ENCODE measurements around the gene DGCR8. TPM values are rescaled to one million over a fixed set of nuclear protein-coding genes. Genes with fewer than 3 reads are reported as not detected.

Gene DGCR8
- total and polyA plus RNA-seq, 5 donors: 11.2 to 18.6 (median 16.4) TPM

- Histone ChIP-seq H3K27me3 (ENCODE audit: control insufficient read depth, insufficient read depth) (no peaks in the 10 kb centered on the region), H3K4me1 (ENCODE audit: control insufficient read depth, insufficient read depth, low read length) (no peaks in the 10 kb centered on the region), H3K27ac (ENCODE audit: low read length) (no peak overlapping the region), H3K4me3 (ENCODE audit: low read length) (no peak overlapping the region), H3K9me3 (ENCODE audit: control insufficient read depth, low read length) (no peaks in the 10 kb centered on the region)
- DNase-seq: peak; percentile 16 to 59 (median 58)
- intact Hi-C loops (cut with DNase I): no loop called here
- 87% methylated on average over 19 of the region's 19 CpGs for WGBS
- ATAC-seq: no peak
These were observed 33.7 kb downstream of the DGCR8 start for GRCh38 chr22:20113551-20114310.

GRCh38 chr22:20114506-20115475 is 34.8 kb downstream of the DGCR8 start:
- peak in 2 of 3 donors; percentile 55 to 56 for DNase-seq
- Histone ChIP-seq H3K9me3 (ENCODE audit: control insufficient read depth, low read length) (no peaks in the 10 kb centered on the region), H3K27me3 (ENCODE audit: control insufficient read depth, insufficient read depth) (no peaks in the 10 kb centered on the region), H3K4me1 (ENCODE audit: control insufficient read depth, insufficient read depth, low read length) (no peaks in the 10 kb centered on the region), H3K27ac (ENCODE audit: low read length) (no peak overlapping the region), H3K4me3 (ENCODE audit: low read length) (no peak overlapping the region)
- ATAC-seq: no peak
- intact Hi-C loops (cut with DNase I): no loop called here
- 87% methylated on average over 36 of the region's 36 CpGs for WGBS

GRCh38 chr22:20115691-20116375 is 35.8 kb downstream of the DGCR8 start, which contains the start of gene RANBP1:
Gene RANBP1, plus strand, starts transcription at chr22:20116104. Its CDS starts 81 bp downstream, at chr22:20116185.
- Histone ChIP-seq H3K4me3 (ENCODE audit: low read length) (peak within 1 kb of the TSS; percentile 71), H3K27me3 (ENCODE audit: control insufficient read depth, insufficient read depth) (no peaks in the 10 kb centered on the region), H3K4me1 (ENCODE audit: control insufficient read depth, insufficient read depth, low read length) (no peaks in the 10 kb centered on the region), H3K9me3 (ENCODE audit: control insufficient read depth, low read length) (no peaks in the 10 kb centered on the region), H3K27ac (ENCODE audit: low read length) (peak within 1 kb of the TSS; percentile 68)
- ATAC-seq (no peak), DNase-seq (peak; percentile 33 to 70 (median 61))
- WGBS: 71% methylated on average over 30 of the region's 30 CpGs
- intact Hi-C loops (cut with DNase I): no loop called here

- ATAC-seq (peak; percentile 8 to 10), DNase-seq (peak in 1 of 3 donors; percentile 76)
- intact Hi-C loops (cut with DNase I): no loop called here
- Histone ChIP-seq H3K4me1 (ENCODE audit: control insufficient read depth, insufficient read depth, low read length) (no peaks in the 10 kb centered on the region), H3K4me3 (ENCODE audit: low read length) (peak overlapping the region; percentile 71), H3K9me3 (ENCODE audit: control insufficient read depth, low read length) (no peaks in the 10 kb centered on the region), H3K27me3 (ENCODE audit: control insufficient read depth, insufficient read depth) (no peaks in the 10 kb centered on the region), H3K27ac (ENCODE audit: low read length) (peak overlapping the region; percentile 68)
- 12% methylated on average over 27 of the region's 27 CpGs for WGBS
These were observed 36.4 kb downstream of the DGCR8 start for GRCh38 chr22:20116376-20116950.

GRCh38 chr22:20116951-20117632 is 37.1 kb downstream of the DGCR8 start, which contains the start of gene TRMT2A:
Gene TRMT2A, minus strand, starts transcription at chr22:20117226. Its CDS starts 320 bp downstream, at chr22:20116906.
- intact Hi-C loops (cut with DNase I): no loop called here
- under 1% methylated on average over 88 of the region's 88 CpGs for WGBS

GRCh38 chr22:20117633-20118299 is 37.7 kb downstream of the DGCR8 start:
- H3K27ac ChIP-seq (ENCODE audit: low read length): peak overlapping the region; percentile 58
- ATAC-seq: peak in 1 of 2 donors; percentile 0
- no peaks in the 10 kb centered on the region for H3K9me3 ChIP-seq (ENCODE audit: control insufficient read depth, low read length)
- intact Hi-C loops (cut with DNase I): no loop called here
- peak overlapping the region; percentile 90 for H3K4me3 ChIP-seq (ENCODE audit: low read length)
- under 1% methylated on average over 66 of the region's 66 CpGs for WGBS
- H3K4me1 ChIP-seq (ENCODE audit: control insufficient read depth, insufficient read depth, low read length): no peaks in the 10 kb centered on the region
- peak; percentile 44 to 77 (median 68) for DNase-seq
- H3K27me3 ChIP-seq (ENCODE audit: control insufficient read depth, insufficient read depth): no peaks in the 10 kb centered on the region

More at GRCh38 chr22:20116951-20117632, 37.1 kb downstream of the DGCR8 start, which contains the start of gene TRMT2A:
- ATAC-seq (peak; percentile 91 to 93), DNase-seq (peak; percentile 98 to 100 (median 99))
- Histone ChIP-seq H3K27me3 (ENCODE audit: control insufficient read depth, insufficient read depth) (no peaks in the 10 kb centered on the region), H3K4me3 (ENCODE audit: low read length) (peak within 1 kb of the TSS; percentile 90), H3K9me3 (ENCODE audit: control insufficient read depth, low read length) (no peaks in the 10 kb centered on the region), H3K27ac (ENCODE audit: low read length) (peak within 1 kb of the TSS; percentile 68), H3K4me1 (ENCODE audit: control insufficient read depth, insufficient read depth, low read length) (no peaks in the 10 kb centered on the region)

- H3K27me3 ChIP-seq (ENCODE audit: control insufficient read depth, insufficient read depth): no peaks in the 10 kb centered on the region
- no peak overlapping the region for H3K27ac ChIP-seq (ENCODE audit: low read length)
- DNase-seq: peak; percentile 6 to 22 (median 11)
- no peak for ATAC-seq
- H3K9me3 ChIP-seq (ENCODE audit: control insufficient read depth, low read length): no peaks in the 10 kb centered on the region
- WGBS: 17% methylated on average over 8 of the region's 8 CpGs
- no peaks in the 10 kb centered on the region for H3K4me1 ChIP-seq (ENCODE audit: control insufficient read depth, insufficient read depth, low read length)
- intact Hi-C loops (cut with DNase I): no loop called here
- H3K4me3 ChIP-seq (ENCODE audit: low read length): peak overlapping the region; percentile 90
These were observed 38.4 kb downstream of the DGCR8 start for GRCh38 chr22:20118300-20119020.

GRCh38 chr22:20121856-20122415 is 41.9 kb downstream of the DGCR8 start:
- WGBS: 94% methylated on average over 22 of the region's 22 CpGs
- DNase-seq (peak; percentile 8 to 39 (median 32)), ATAC-seq (no peak)
- no peaks in the 10 kb centered on the region for H3K9me3 ChIP-seq (ENCODE audit: control insufficient read depth, low read length)
- H3K27me3 ChIP-seq (ENCODE audit: control insufficient read depth, insufficient read depth): no peaks in the 10 kb centered on the region
- intact Hi-C loops (cut with DNase I): no loop called here
- H3K4me3 ChIP-seq (ENCODE audit: low read length): no peak overlapping the region
- H3K4me1 ChIP-seq (ENCODE audit: control insufficient read depth, insufficient read depth, low read length): no peaks in the 10 kb centered on the region
- no peak overlapping the region for H3K27ac ChIP-seq (ENCODE audit: low read length)
